NCI-H2107 treated with DMSO at 0.1 percent for 48 hours (cell line): ENCODE results near the gene C16orf87.
"Not testable (repeated sequence)": the region's sequence is repeated elsewhere in the genome, so short reads cannot be mapped to it uniquely, and the experiment has no call there.

Experiments
- DNase-seq: peaks from one replicate; lab custom pipeline; 2025; ENCODE audit not compliant: unreplicated experiment; lab: John Stamatoyannopoulos, UW

The C16orf87 gene

GRCh38 chr16:46830902-46831647 is at the start of gene C16orf87:
TSS of gene C16orf87 (minus strand) at chr16:46831180. CDS start at chr16:46831149, 31 bp downstream.
- DNase-seq = peak; percentile 72

DNA sequence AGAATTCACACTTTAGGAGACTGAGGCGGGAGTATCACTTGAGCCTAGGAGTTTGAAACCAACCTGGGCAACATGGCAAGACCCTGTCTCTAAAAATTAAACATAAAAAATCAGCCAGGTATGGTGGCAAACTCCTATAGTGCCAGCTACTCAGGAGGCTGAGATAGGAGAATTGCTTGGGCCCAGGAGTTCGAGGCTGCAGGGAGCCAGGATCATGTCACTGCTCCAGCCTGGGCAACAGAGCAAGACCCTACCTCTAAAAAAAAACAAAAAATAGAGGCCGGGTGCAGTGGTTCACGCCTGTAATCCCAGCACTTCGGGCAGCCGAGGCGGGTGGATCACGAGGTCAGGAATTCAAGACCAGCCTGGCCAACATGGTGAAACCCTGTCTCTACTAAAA is 44.3 kb upstream of the C16orf87 start:
- DNase-seq = no peak

- DNase-seq = no peak
Observed at GRCh38 chr16:46873201-46873600, 42.2 kb upstream of the C16orf87 start.

DNA sequence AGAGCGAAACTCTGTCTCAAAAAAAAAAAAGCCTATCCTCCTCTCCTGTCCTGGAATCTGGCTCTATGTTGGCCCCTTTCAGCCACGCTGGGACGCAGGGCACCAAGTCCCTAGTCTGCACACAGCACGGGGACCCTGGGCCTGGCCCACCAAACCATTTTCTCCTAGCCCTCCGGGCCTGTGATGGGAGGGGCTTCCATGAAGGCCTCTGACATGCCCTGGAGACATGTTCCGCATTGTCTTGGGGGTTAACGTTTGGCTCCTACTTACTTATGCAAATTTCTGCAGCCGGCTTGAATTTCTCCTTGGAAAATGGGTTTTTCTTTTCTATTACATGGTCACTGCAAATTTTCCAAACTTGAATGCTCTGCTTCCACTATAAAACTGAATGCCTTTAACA is 40.6 kb upstream of the C16orf87 start:
- DNase-seq = no peak

DNA sequence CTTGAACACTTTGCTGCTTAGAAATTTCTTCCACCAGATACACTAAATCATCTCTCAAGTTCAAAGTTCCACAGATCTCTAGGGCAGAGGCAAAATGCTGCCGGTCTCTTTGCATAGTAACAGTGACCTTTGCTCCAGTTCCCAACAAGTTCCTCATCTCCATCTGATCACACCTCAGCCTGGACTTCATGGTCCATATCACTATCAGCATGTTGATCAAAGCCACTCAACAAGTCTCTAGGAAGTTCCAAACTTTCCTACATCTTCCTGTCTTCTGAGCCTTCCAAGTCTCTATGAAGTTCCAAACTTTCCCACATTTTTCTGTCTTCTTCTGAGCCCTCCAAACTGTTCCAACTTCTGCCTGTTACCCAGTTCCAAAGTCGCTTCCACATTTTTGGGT is 37.9 kb upstream of the C16orf87 start:
- DNase-seq = not testable (repeated sequence)

GRCh38 chr16:46867486-46867885 is 36.5 kb upstream of the C16orf87 start:
- DNase-seq = not testable (repeated sequence)

- DNase-seq = no peak
Observed at GRCh38 chr16:46866286-46866685, 35.3 kb upstream of the C16orf87 start.

DNA sequence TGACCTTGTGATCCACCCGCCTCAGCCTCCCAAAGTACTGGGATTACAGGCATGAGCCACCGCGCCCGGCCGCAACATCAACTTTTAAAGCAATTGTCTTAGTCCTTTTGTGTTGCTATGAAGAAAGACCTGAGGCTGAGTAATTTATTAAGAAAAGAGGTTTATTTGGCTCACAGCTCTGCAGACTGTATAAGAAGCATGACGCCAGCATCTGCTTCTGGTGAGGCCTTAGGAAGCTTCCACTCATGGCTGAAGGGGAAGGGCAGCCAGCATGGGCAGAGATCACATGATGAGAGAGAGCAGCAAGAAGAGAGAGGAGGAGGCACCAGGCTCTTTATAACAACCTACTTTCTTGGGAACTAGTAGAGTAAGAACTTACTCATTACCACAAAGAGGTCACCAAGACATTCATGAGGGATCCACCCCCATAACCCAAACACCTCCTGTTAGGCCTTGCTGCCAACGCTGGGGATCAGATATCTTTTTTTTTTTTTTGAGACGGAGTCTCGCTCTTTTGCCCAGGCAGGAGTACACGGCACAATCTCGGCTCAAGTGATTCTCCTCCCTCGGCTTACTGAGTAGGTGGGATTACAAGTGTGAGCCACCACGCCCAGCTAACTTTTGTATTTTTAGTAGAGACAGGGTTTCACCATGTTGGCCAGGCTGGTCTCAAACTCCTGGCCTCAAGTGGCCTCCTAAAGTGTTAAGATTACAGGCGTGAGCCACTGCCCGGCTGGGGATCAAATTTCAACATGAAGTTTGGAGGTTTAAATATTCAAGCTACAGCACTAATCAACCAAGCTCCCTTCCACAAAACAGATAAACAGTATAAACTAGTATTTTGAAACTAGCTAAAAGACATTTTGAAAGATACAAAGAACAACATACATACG is 31.8 kb upstream of the C16orf87 start:
- DNase-seq = no peak

- no peak for DNase-seq
Observed at GRCh38 chr16:46859719-46860152, 28.8 kb upstream of the C16orf87 start.

- no peak for DNase-seq
Observed at GRCh38 chr16:46858151-46858550, 27.2 kb upstream of the C16orf87 start.

- DNase-seq = peak; percentile 80
Observed at GRCh38 chr16:46857368-46857945, 26.5 kb upstream of the C16orf87 start.

GRCh38 chr16:46855389-46855788 is 24.4 kb upstream of the C16orf87 start:
- no peak for DNase-seq

- no peak for DNase-seq
Observed at GRCh38 chr16:46854846-46855245, 23.9 kb upstream of the C16orf87 start.

DNA sequence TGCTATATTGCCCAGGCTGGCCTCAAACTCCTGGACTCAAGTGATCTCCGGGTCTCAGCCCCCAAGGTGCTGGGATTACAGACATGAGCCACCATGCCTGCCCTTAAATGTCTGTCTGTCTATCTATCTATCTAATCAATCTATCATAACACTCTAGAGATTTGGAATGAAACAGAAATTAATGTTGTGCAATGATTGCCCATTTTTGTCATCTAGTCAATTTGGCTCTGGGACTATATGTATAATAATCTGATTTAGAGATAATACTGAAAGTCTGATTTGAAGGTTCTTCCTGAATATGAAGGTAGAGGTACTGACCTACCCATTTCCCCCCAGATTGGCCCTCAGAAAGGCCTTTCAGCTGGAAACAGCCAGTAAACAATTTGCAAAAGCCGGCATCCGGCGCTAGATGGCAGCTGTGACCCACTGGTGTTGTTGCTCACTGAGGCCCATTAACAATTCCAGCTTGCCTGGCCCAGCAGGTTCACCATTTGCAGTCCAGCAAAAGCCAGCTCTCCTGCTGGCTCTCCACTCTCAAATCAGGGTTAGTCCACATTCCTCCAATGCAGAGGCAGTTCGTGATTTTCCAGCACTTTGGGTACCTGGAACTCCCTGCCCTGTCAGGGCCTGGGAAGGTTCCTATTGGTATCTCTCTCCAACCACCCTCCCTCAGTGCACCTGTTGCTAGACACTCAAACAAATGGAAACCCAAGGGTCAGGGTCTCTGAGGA is 22.9 kb upstream of the C16orf87 start:
- DNase-seq = peak; percentile 44

DNA sequence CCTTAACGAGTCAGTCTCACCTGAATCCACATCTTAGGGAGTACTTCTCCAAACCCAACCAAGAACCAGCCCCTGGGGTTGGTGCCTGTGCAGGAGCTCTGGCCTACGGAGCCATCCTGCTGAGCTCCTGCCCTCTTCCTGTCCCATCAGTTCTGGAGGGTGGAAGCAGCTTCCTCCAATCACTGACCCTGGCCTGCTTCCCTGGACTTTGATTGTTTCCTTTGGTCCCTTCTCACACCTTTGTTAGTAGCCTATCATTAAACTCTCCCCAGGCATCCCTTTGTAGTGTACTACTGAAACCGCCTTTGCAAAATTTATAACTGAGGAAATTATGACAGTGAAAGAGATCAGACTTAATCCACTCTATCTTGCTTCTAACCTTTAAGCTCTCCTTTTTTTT is 21.1 kb upstream of the C16orf87 start:
- DNase-seq = no peak

GRCh38 chr16:46850619-46851555 is 19.9 kb upstream of the C16orf87 start:
- DNase-seq = no peak

- no peak for DNase-seq
Observed at GRCh38 chr16:46848768-46849764, 18.1 kb upstream of the C16orf87 start.

- DNase-seq = no peak
Observed at GRCh38 chr16:46845952-46846351, 15.0 kb upstream of the C16orf87 start.

- DNase-seq = no peak
Observed at GRCh38 chr16:46844771-46845170, 13.8 kb upstream of the C16orf87 start.
